Measurements from ENCODE around the gene TIAM1. TPM values are rescaled to one million over a fixed set of nuclear protein-coding genes. Genes with fewer than 3 reads are reported as not detected.
A peak's percentile ranks its signal among the peaks of the same experiment; 100 is the strongest.

TIAM1 gene
- total RNA-seq, 1 donor from 2014 or later, result 17.8 TPM

- Histone ChIP-seq H3K4me3 (ENCODE audit: insufficient read depth, low read depth, low read length) (no peak overlapping the region), H3K4me2 (ENCODE audit: low read length) (no peak overlapping the region), H2AFZ (ENCODE audit: low read depth, low read length) (no peak overlapping the region), H3K4me1 (ENCODE audit: insufficient read depth, low read length) (peaks cover 19% of the 10 kb centered on the region), H3K27me3 (ENCODE audit: insufficient read depth, low read length) (no peaks in the 10 kb centered on the region), H3K27ac (ENCODE audit: low read depth, low read length) (no peak overlapping the region), H3K79me2 (ENCODE audit: insufficient read depth, low read length) (no peaks in the 10 kb centered on the region), H3K9ac (ENCODE audit: low read length) (no peak overlapping the region), H4K20me1 (ENCODE audit: insufficient read depth, low read length) (no peaks in the 10 kb centered on the region), H3K36me3 (ENCODE audit: insufficient read depth, low read length) (peaks cover 7% of the 10 kb centered on the region), H3K9me3 (ENCODE audit: insufficient read depth, low read depth, low read length) (no peaks in the 10 kb centered on the region)
- Mint-ChIP-seq H3K9me3 (ENCODE audit: unreplicated experiment) (no peaks in the 10 kb centered on the region), H3K27ac (ENCODE audit: unreplicated experiment) (no peak overlapping the region), H3K27me3 (ENCODE audit: low read depth, unreplicated experiment) (no peaks in the 10 kb centered on the region), H3K4me3 (ENCODE audit: unreplicated experiment) (no peak overlapping the region), H3K4me1 (ENCODE audit: low read depth, unreplicated experiment) (peaks cover 12% of the 10 kb centered on the region), H3K36me3 (ENCODE audit: low read depth, unreplicated experiment) (peaks cover 3% of the 10 kb centered on the region)
- FAIRE-seq, result no peak
- DNase-seq (ENCODE audit: low read depth), result no peak
- TF ChIP-seq, protein P1, sequence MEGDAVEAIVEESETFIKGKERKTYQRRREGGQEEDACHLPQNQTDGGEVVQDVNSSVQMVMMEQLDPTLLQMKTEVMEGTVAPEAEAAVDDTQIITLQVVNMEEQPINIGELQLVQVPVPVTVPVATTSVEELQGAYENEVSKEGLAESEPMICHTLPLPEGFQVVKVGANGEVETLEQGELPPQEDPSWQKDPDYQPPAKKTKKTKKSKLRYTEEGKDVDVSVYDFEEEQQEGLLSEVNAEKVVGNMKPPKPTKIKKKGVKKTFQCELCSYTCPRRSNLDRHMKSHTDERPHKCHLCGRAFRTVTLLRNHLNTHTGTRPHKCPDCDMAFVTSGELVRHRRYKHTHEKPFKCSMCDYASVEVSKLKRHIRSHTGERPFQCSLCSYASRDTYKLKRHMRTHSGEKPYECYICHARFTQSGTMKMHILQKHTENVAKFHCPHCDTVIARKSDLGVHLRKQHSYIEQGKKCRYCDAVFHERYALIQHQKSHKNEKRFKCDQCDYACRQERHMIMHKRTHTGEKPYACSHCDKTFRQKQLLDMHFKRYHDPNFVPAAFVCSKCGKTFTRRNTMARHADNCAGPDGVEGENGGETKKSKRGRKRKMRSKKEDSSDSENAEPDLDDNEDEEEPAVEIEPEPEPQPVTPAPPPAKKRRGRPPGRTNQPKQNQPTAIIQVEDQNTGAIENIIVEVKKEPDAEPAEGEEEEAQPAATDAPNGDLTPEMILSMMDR (IDR thresholded peaks at IDR 0.05; ENCODE audit: insufficient read depth, low read depth, low read length), result no peak
- no peak for TF ChIP-seq EZH2 (IDR thresholded peaks at IDR 0.05; ENCODE audit: insufficient read depth, low read length)
These were observed 139.3 kb downstream of the TIAM1 start for GRCh38 chr21:31204801-31205200.

DNA sequence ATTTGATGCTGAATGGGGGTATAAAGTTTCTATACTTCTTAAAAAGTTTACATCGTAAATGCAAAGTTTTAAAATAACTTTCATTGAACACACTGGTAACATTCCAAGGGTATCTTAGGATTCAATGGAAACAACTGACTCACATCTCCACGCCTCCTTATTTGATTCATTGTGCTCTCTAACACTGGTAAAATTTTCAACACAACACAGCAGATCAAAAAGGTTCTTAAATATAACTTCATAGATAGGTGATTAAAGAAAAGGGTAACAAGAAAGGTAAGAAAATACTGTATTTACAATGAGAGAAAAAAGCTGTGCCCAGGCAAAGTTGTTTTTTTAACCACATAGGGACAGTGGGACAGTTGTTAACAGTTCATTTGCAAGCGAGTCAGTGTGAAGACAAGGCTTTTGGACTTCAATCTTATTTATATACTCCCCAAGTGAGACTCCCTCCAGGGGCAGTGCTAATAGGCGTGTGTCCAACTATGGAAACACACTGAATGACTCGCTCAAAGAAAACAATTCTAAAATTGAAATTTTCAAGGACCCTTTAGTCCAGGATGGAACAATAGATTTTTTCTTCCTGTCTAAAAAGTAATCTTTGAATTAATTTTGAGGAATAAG lies 140.5 kb downstream of the TIAM1 start:
- peak overlapping the region; percentile 14 for H3K9ac ChIP-seq (ENCODE audit: low read length)
- no peak overlapping the region for H2AFZ ChIP-seq (ENCODE audit: low read depth, low read length)
- no peaks in the 10 kb centered on the region for H3K27me3 ChIP-seq (ENCODE audit: insufficient read depth, low read length)
- DNase-seq (ENCODE audit: low read depth) (peak; percentile 45), FAIRE-seq (peak; percentile 60)
- H3K27ac Mint-ChIP-seq (ENCODE audit: unreplicated experiment), result peak overlapping the region; percentile 3
- no peaks in the 10 kb centered on the region for H4K20me1 ChIP-seq (ENCODE audit: insufficient read depth, low read length)
- no peaks in the 10 kb centered on the region for H3K79me2 ChIP-seq (ENCODE audit: insufficient read depth, low read length)
- no peaks in the 10 kb centered on the region for H3K36me3 Mint-ChIP-seq (ENCODE audit: low read depth, unreplicated experiment)
- no peak overlapping the region for H3K4me3 ChIP-seq (ENCODE audit: insufficient read depth, low read depth, low read length)
- H3K4me1 Mint-ChIP-seq (ENCODE audit: low read depth, unreplicated experiment), result peaks cover 12% of the 10 kb centered on the region
- H3K9me3 Mint-ChIP-seq (ENCODE audit: unreplicated experiment), result no peaks in the 10 kb centered on the region
- no peaks in the 10 kb centered on the region for H3K27me3 Mint-ChIP-seq (ENCODE audit: low read depth, unreplicated experiment)
- H3K4me1 ChIP-seq (ENCODE audit: insufficient read depth, low read length), result peaks cover 19% of the 10 kb centered on the region
- TF ChIP-seq EZH2 (IDR thresholded peaks at IDR 0.05; ENCODE audit: insufficient read depth, low read length), result no peak
- TF ChIP-seq, protein P1 (IDR thresholded peaks at IDR 0.05; ENCODE audit: insufficient read depth, low read depth, low read length), result no peak
- H3K27ac ChIP-seq (ENCODE audit: low read depth, low read length), result peak overlapping the region; percentile 29
- H3K36me3 ChIP-seq (ENCODE audit: insufficient read depth, low read length), result no peaks in the 10 kb centered on the region
- peak overlapping the region; percentile 55 for H3K4me2 ChIP-seq (ENCODE audit: low read length)
- no peaks in the 10 kb centered on the region for H3K9me3 ChIP-seq (ENCODE audit: insufficient read depth, low read depth, low read length)
- no peak overlapping the region for H3K4me3 Mint-ChIP-seq (ENCODE audit: unreplicated experiment)

- peaks cover 19% of the 10 kb centered on the region for H3K4me1 ChIP-seq (ENCODE audit: insufficient read depth, low read length)
- Mint-ChIP-seq H3K36me3 (ENCODE audit: low read depth, unreplicated experiment) (no peaks in the 10 kb centered on the region), H3K4me3 (ENCODE audit: unreplicated experiment) (no peak overlapping the region), H3K9me3 (ENCODE audit: unreplicated experiment) (no peaks in the 10 kb centered on the region), H3K27me3 (ENCODE audit: low read depth, unreplicated experiment) (no peaks in the 10 kb centered on the region), H3K27ac (ENCODE audit: unreplicated experiment) (no peak overlapping the region), H3K4me1 (ENCODE audit: low read depth, unreplicated experiment) (peaks cover 15% of the 10 kb centered on the region)
- H3K79me2 ChIP-seq (ENCODE audit: insufficient read depth, low read length), result no peaks in the 10 kb centered on the region
- peak; percentile 65 for DNase-seq (ENCODE audit: low read depth)
- no peak overlapping the region for H3K4me3 ChIP-seq (ENCODE audit: insufficient read depth, low read depth, low read length)
- FAIRE-seq, result peak; percentile 67
- H2AFZ ChIP-seq (ENCODE audit: low read depth, low read length), result no peak overlapping the region
- no peaks in the 10 kb centered on the region for H4K20me1 ChIP-seq (ENCODE audit: insufficient read depth, low read length)
- H3K4me2 ChIP-seq (ENCODE audit: low read length), result peak overlapping the region; percentile 45
- peak overlapping the region; percentile 8 for H3K9ac ChIP-seq (ENCODE audit: low read length)
- H3K27ac ChIP-seq (ENCODE audit: low read depth, low read length), result peak overlapping the region; percentile 6
- H3K9me3 ChIP-seq (ENCODE audit: insufficient read depth, low read depth, low read length), result no peaks in the 10 kb centered on the region
- no peaks in the 10 kb centered on the region for H3K27me3 ChIP-seq (ENCODE audit: insufficient read depth, low read length)
- TF ChIP-seq, protein P1 (IDR thresholded peaks at IDR 0.05; ENCODE audit: insufficient read depth, low read depth, low read length), result no peak
- TF ChIP-seq EZH2 (IDR thresholded peaks at IDR 0.05; ENCODE audit: insufficient read depth, low read length), result no peak
- no peaks in the 10 kb centered on the region for H3K36me3 ChIP-seq (ENCODE audit: insufficient read depth, low read length)
These were observed 142.5 kb downstream of the TIAM1 start for GRCh38 chr21:31201548-31201947.
